GM12878 (cell line): ENCODE data around the gene MND1. TPM values are rescaled to one million over a fixed set of nuclear protein-coding genes. Genes with fewer than 3 reads are reported as not detected.
A peak's percentile ranks its signal among the peaks of the same experiment; 100 is the strongest.

Experiments used
- ATAC-seq: fragments of 200-7000 bp; cut with Tn5 transposase; 3 replicates; pipeline ENCODE4 v1.9.1; 2020; ENCODE audit warnings: mild to moderate bottlenecking, moderate library complexity
- BruUV-seq: library from RNA; stranded (reverse); fragments of 400-500 nt; replicated peaks from 2 replicates; lab custom pipeline; 2021; lab: Mats Ljungman, UMichigan
- CTCF ChIA-PET: fragments of 300-600 bp; sonication (Branson Sonifier 250); formaldehyde crosslinking; extraction: SDS; loops from one replicate; lab custom pipeline; 2021; ENCODE audit warnings: inconsistent platforms; lab: Yijun Ruan, JAX
- POLR2A ChIA-PET: fragments of 350-600 bp; formaldehyde crosslinking; extraction: SDS; loops from one replicate; lab custom pipeline; 2021; ENCODE audit warnings: inconsistent platforms; lab: Charles Lee
- RAD21 ChIA-PET: fragments of 300-600 bp; sonication (Branson Sonifier 250); formaldehyde crosslinking; loops from one replicate; lab custom pipeline; 2023; ENCODE audit warnings: antibody characterized with exemption; ENCODE audit not compliant: unreplicated experiment; lab: Charles Lee
- SMC1A ChIA-PET: fragments of 300-600 bp; sonication (Branson Sonifier 250); formaldehyde crosslinking; loops from one replicate; lab custom pipeline; 2023; ENCODE audit not compliant: unreplicated experiment, uncharacterized antibody; lab: Charles Lee
- DNase-seq: peaks from one replicate; pipeline ENCODE4 v3.0.0-alpha.2; 2011; ENCODE audit warnings: low read depth, low spot score
- FAIRE-seq: peaks from 3 replicates; lab custom pipeline; 2011; peaks lifted over from hg19 to GRCh38; lab: Jason Lieb, UNC
- H2AFZ ChIP-seq: 2 replicates; pipeline ENCODE4 v1.6.0; 2011; ENCODE audit warnings: low read depth, low read length, control low read depth; ENCODE audit not compliant: control insufficient read depth
- H3K27ac ChIP-seq: 2 replicates; pipeline ENCODE4 v1.5.1; 2011; ENCODE audit warnings: control low read depth; ENCODE audit not compliant: control insufficient read depth, insufficient read depth
- H3K27me3 ChIP-seq, 2 experiments: replicated peaks in 1 of 2; 2 replicates each; pipeline versions ENCODE4 v1.6.0 to v1.6.1; 2011; ENCODE audit warnings: low read length in 1 of 2; ENCODE audit not compliant: control insufficient read depth in 2 of 2, insufficient read depth in 2 of 2
- H3K36me3 ChIP-seq, 2 experiments: 2 replicates each; pipeline ENCODE4 v1.5.1; 2011; ENCODE audit warnings: low read length in 1 of 2; ENCODE audit not compliant: control insufficient read depth in 2 of 2, insufficient read depth in 2 of 2
- H3K4me1 ChIP-seq: 2 replicates; pipeline ENCODE4 v1.6.1; 2011; ENCODE audit warnings: mild to moderate bottlenecking, low read length, moderate library complexity, mixed read lengths; ENCODE audit not compliant: control insufficient read depth, insufficient read depth
- H3K4me2 ChIP-seq: 2 replicates; pipeline ENCODE4 v1.6.0; 2011; ENCODE audit warnings: control low read depth; ENCODE audit not compliant: control insufficient read depth, insufficient read depth
- H3K4me3 ChIP-seq: fragments of 200-600 bp; sonication (generic); 2 replicates; pipeline ENCODE4 v1.5.1; 2016
- H3K79me2 ChIP-seq: 2 replicates; pipeline ENCODE4 v1.6.0; 2011; ENCODE audit warnings: low read length; ENCODE audit not compliant: control insufficient read depth, insufficient read depth
- H3K9ac ChIP-seq: 2 replicates; pipeline ENCODE4 v1.8.0; 2011; ENCODE audit warnings: low read length, control low read depth, mixed read lengths; ENCODE audit not compliant: control insufficient read depth, insufficient read depth
- H3K9me3 ChIP-seq: replicated peaks from 3 replicates; pipeline ENCODE4 v1.5.1; 2011; ENCODE audit warnings: mild to moderate bottlenecking, low read length; ENCODE audit not compliant: control insufficient read depth, insufficient read depth
- H4K20me1 ChIP-seq: 2 replicates; pipeline ENCODE4 v1.6.0; 2011; ENCODE audit not compliant: control insufficient read depth, insufficient read depth
- ATF7 ChIP-seq: fragments of 450-650 bp; IDR thresholded peaks from 2 replicates; pipeline ENCODE4 v1.6.1; 2016; ENCODE audit warnings: low read depth, mild to moderate bottlenecking
- BCLAF1 ChIP-seq: fragments of 450-650 bp; IDR thresholded peaks from 2 replicates; pipeline ENCODE4 v1.6.1; 2017; ENCODE audit warnings: antibody characterized with exemption, mild to moderate bottlenecking, moderate library complexity
- CREM ChIP-seq: IDR thresholded peaks from 2 replicates; pipeline ENCODE4 v1.6.1; 2014; ENCODE audit warnings: antibody characterized with exemption, low read depth
- E2F4 ChIP-seq: IDR thresholded peaks from 2 replicates; pipeline ENCODE4 v1.6.1; 2012; ENCODE audit warnings: low read depth, low read length, improper control_type of control experiment
- EED ChIP-seq: sonication (generic); IDR thresholded peaks from 2 replicates; pipeline ENCODE4 v1.6.1; 2016; ENCODE audit warnings: antibody characterized with exemption, low read depth
- EP300 ChIP-seq, 2 experiments: fragments of 150-350 bp in 1 of 2; IDR thresholded peaks; 2 replicates each; pipeline ENCODE4 v1.6.1; 2011 to 2012; ENCODE audit warnings: low read depth in 2 of 2, low read length in 2 of 2, borderline replicate concordance in 1 of 2, improper control_type of control experiment in 1 of 2, inconsistent platforms in 1 of 2; ENCODE audit not compliant: control insufficient read depth in 1 of 2
- IRF4 ChIP-seq: IDR thresholded peaks from 2 replicates; pipeline ENCODE4 v1.6.1; 2011; ENCODE audit warnings: low read depth, low read length
- JUNB ChIP-seq: IDR thresholded peaks from 2 replicates; pipeline ENCODE4 v1.6.1; 2016; ENCODE audit warnings: antibody characterized with exemption, mild to moderate bottlenecking
- JUND ChIP-seq: IDR thresholded peaks from 2 replicates; pipeline ENCODE4 v1.6.1; 2012; ENCODE audit warnings: low read depth, mild to moderate bottlenecking, low read length, improper control_type of control experiment, moderate library complexity
- MXI1 ChIP-seq: fragments of 150-350 bp; IDR thresholded peaks from 2 replicates; pipeline ENCODE4 v1.6.1; 2011; ENCODE audit warnings: low read depth, mild to moderate bottlenecking, inconsistent platforms, low read length, improper control_type of control experiment
- NFIC ChIP-seq: IDR thresholded peaks from 2 replicates; pipeline ENCODE4 v1.6.1; 2012; ENCODE audit warnings: low read depth, mild to moderate bottlenecking, inconsistent platforms, low read length, moderate library complexity
- NRF1 ChIP-seq: conservative IDR thresholded peaks from 2 replicates; pipeline ENCODE4 v1.6.1; 2011; ENCODE audit warnings: mild to moderate bottlenecking, low read depth, low read length, improper control_type of control experiment
- POU2F2 ChIP-seq: IDR thresholded peaks from 3 replicates; pipeline ENCODE4 v1.6.1; 2011; ENCODE audit warnings: low read depth, mild to moderate bottlenecking, low read length, borderline replicate concordance
- REST ChIP-seq: IDR thresholded peaks from 2 replicates; pipeline ENCODE4 v1.6.1; 2012; ENCODE audit warnings: mild to moderate bottlenecking, low read depth, low read length
- SMC3 ChIP-seq: IDR thresholded peaks from 2 replicates; pipeline ENCODE4 v1.6.1; 2011; ENCODE audit warnings: low read length, improper control_type of control experiment, borderline replicate concordance
- ZBED1 ChIP-seq: IDR thresholded peaks from 2 replicates; pipeline ENCODE4 v1.6.1; 2016; ENCODE audit warnings: borderline replicate concordance
- WGBS: methylation state at CpG from one replicate; pipeline ENCODE4 v1.1.6; 2016; ENCODE audit warnings: low lambda C conversion rate; ENCODE audit not compliant: insufficient replicate concordance, insufficient coverage; ENCODE audit errors: missing lambda C conversion rate; 5-methylcytosine and 5-hydroxymethylcytosine counted together
- in situ Hi-C: fragments of 300-500 bp; cut with MboI; formaldehyde crosslinking; loops from 9 replicates; pipeline ENCODE4 v1.14.3; 2018; ENCODE audit warnings: mixed read lengths
- intact Hi-C: fragments of 100-400 bp; cut with micrococcal nuclease; formaldehyde crosslinking; loops from one replicate; pipeline ENCODE4 v1.14.2; 2022; ENCODE audit not compliant: unreplicated experiment
- polyA plus RNA-seq, 11 experiments: library from polyadenylated mRNA; depleted of rRNA in 4 of 11; unstranded in 6 of 11; stranded (reverse) in 5 of 11; fragments of >200 nt; fragmentation: Nextera tagmentation in 4 of 11; fragmentation: Illumina TruSeq in 1 of 11; extraction: Ambion mirVana in 4 of 11; extraction: Trizol in 1 of 11; gene quantifications; 1 replicate in 1 of 11; 2 replicates in 10 of 11; pipeline versions ENCODE4 v1.2.1 to v1.2.3, GENCODE V29; 2011 to 2016; ENCODE audit warnings: inconsistent platforms in 2 of 11, missing spikeins in 2 of 11, low read depth in 1 of 11
- total RNA-seq, 4 experiments: library from RNA; depleted of rRNA in 3 of 4; stranded (reverse); fragments of >200 nt in 3 of 4; fragmentation: Illumina TruSeq in 1 of 4; extraction: Trizol in 1 of 4; gene quantifications; 2 replicates each; pipeline versions ENCODE4 v1.2.1 to v1.2.3, GENCODE V29; 2013 to 2021

MND1 gene
- total and polyA plus RNA-seq, 10 of the 15 experiments (the other 5 are each of a cell fraction or from before 2014, with no cell fraction given), result 17.7 to 58.1 (median 47.3) TPM

GRCh38 chr4:153421941-153422340 is 77.5 kb downstream of the MND1 start:
- 0% methylated on average over 3 of the region's 3 CpGs for WGBS
- RAD21 ChIA-PET, result interaction anchor here (0.7 to 1.7 kb wide), 5 partner anchors 10 to 101 kb away, joined by 3 to 9 read pairs (median 4); no protein-coding TSS in a partner anchor
- H3K4me1 ChIP-seq, result peaks cover 20% of the 10 kb centered on the region
- no peak for DNase-seq
- no peaks in the 10 kb centered on the region for H3K27me3 ChIP-seq
- peak; percentile 90 for ATAC-seq
- H3K36me3 ChIP-seq, result no peaks in the 10 kb centered on the region
- peak; percentile 85 for FAIRE-seq
- no peak overlapping the region for H3K4me3 ChIP-seq
- POLR2A ChIA-PET, result interaction anchor here (0.7 to 1.3 kb wide), 4 partner anchors 11 to 106 kb away, joined by 3 to 5 read pairs (median 3); no protein-coding TSS in a partner anchor
- intact Hi-C loops (no loop called here), in situ Hi-C loops (no loop called here)
- H2AFZ ChIP-seq, result no peak overlapping the region; the same call in 1 of the 2 replicates
- 0 out of 2 replicates have a peak overlapping the region, but pooled peaks have one; percentile 25 for H3K27ac ChIP-seq
- SMC1A ChIA-PET, result interaction anchor here (0.8 to 1.4 kb wide), 11 partner anchors 12 to 226 kb away, joined by 3 to 9 read pairs (median 3); no protein-coding TSS in a partner anchor
- peak overlapping the region; percentile 68 for H3K4me2 ChIP-seq
- TF ChIP-seq REST, result no peak
- TF ChIP-seq EP300 (IDR thresholded peaks at IDR 0.05; ENCODE audit: borderline replicate concordance in 1 of 2, control insufficient read depth in 1 of 2, low read depth in 2 of 2, low read length in 2 of 2), result 0 out of 4 replicates have a peak, but pooled peaks of 1 of the 2 experiments have one; percentile 18
- no peak for TF ChIP-seq BCLAF1
- no peak for TF ChIP-seq MXI1
- TF ChIP-seq JUND, result peak; percentile 71; the same call in 1 of the 2 replicates
- TF ChIP-seq JUNB, result peak; percentile 85
- no peak for TF ChIP-seq NRF1
- peak; percentile 17; the same call in 1 of the 2 replicates for TF ChIP-seq NFIC
- TF ChIP-seq IRF4, result peak; percentile 71; the same call in 1 of the 2 replicates
- peak; percentile 53; the same call in 1 of the 2 replicates for TF ChIP-seq EED
- no peak for TF ChIP-seq SMC3
- 0 out of 2 replicates have a peak, but pooled peaks have one; percentile 21 for TF ChIP-seq CREM
- TF ChIP-seq POU2F2, result no peak
- TF ChIP-seq ZBED1, result no peak
- TF ChIP-seq E2F4, result no peak
- 0 out of 2 replicates have a peak, but pooled peaks have one; percentile 25 for TF ChIP-seq ATF7
- no TSS peak for BruUV-seq
- H3K79me2 ChIP-seq, result no peaks in the 10 kb centered on the region
- no peaks in the 10 kb centered on the region for H3K9me3 ChIP-seq
- CTCF ChIA-PET, result interaction anchor here (0.7 to 1.4 kb wide), 6 partner anchors 8 to 328 kb away, joined by 3 to 6 read pairs (median 4); no protein-coding TSS in a partner anchor
- H3K9ac ChIP-seq, result no peak overlapping the region
- no peaks in the 10 kb centered on the region for H4K20me1 ChIP-seq
